SJSA1 (cell line): ENCODE data around the gene PLIN3. TPM values are rescaled to one million over a fixed set of nuclear protein-coding genes. Genes with fewer than 3 reads are reported as not detected.
"Not testable (repeated sequence)": the region's sequence is repeated elsewhere in the genome, so short reads cannot be mapped to it uniquely, and the experiment has no call there.

Experiments used
- DNase-seq, 2 experiments: peaks; one replicate each; pipeline ENCODE4 v3.0.0-alpha.2; 2015 to 2020; ENCODE audit warnings: low spot score in 2 of 2, low read depth in 1 of 2
- H3K27ac ChIP-seq: fragments of 250-450 bp; sonication (Bioruptor Pico); 2 replicates; pipeline ENCODE4 v1.5.1; 2020; ENCODE audit warnings: mild to moderate bottlenecking, moderate library complexity
- H3K27me3 ChIP-seq: fragments of 250-450 bp; sonication (Bioruptor Pico); replicated peaks from 2 replicates; pipeline ENCODE4 v1.5.1; 2020; ENCODE audit warnings: mild to moderate bottlenecking, moderate library complexity
- H3K36me3 ChIP-seq: fragments of 250-450 bp; sonication (Bioruptor Pico); 2 replicates; pipeline ENCODE4 v1.5.1; 2020; ENCODE audit warnings: mild to moderate bottlenecking
- H3K4me1 ChIP-seq: fragments of 250-450 bp; sonication (Bioruptor Pico); replicated peaks from 2 replicates; pipeline ENCODE4 v1.6.1; 2021; ENCODE audit warnings: mild to moderate bottlenecking
- H3K4me3 ChIP-seq: fragments of 250-450 bp; sonication (Bioruptor Pico); 2 replicates; pipeline ENCODE4 v1.5.1; 2020; ENCODE audit warnings: mild to moderate bottlenecking
- H3K9me3 ChIP-seq: fragments of 250-450 bp; sonication (Bioruptor Pico); replicated peaks from 2 replicates; pipeline ENCODE4 v1.5.1; 2020; ENCODE audit warnings: mild to moderate bottlenecking
- total RNA-seq: library from RNA; depleted of rRNA; stranded (reverse); fragments of >200 nt; shearing (Covaris generic); gene quantifications from 2 replicates; pipeline ENCODE4 v1.2.3, GENCODE V29; 2014

The PLIN3 gene
- total RNA-seq, 1 experiment from 2014 or later: 210 TPM

DNA sequence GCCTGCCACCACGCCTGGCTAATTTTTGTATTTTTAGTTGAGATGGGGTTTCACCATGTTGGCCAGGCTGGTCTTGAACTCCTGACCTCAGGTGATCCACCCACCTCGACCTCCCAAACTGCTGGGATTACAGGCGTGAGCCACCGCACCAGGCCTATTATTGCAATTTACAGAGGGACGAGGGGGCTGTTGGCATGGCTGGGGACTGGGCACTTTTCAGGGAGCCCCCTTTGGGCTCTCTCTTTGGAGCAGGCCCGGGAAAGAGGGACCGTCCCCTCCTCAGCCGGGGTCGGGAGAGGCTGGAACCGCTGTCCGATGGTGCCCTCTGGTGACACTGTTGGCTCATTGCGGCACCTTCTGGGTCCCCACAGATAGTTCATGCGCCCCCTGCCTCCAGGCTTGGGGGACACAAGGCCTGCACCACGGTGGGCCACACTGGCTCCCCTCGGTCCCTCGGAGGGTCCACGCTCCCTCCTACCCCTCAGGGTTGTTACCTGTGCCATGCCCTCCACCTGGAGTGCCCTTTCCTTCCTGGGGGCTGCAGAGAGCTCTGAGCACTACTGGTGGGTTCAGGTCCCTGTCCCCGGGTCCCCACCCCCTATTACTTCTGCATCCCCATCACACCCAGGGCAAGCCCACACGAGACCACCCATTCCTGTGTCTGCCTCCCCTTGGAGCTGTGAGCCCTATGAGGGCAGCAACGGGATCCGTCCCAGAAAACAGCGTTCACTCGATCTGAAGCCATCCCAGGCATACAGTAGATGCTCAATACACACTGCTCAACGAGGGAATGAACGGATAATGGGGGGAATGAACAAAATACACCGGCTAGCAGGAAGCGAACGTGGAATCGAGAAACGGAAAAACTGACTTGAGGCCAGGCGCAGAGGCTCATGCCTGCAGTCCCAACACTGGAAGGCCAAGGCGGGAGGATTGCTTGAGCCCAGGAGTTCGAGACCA lies 63.5 kb downstream of the PLIN3 start:
- no peaks in the 10 kb centered on the region for H3K27me3 ChIP-seq
- H3K36me3 ChIP-seq: peaks cover 1% of the 10 kb centered on the region; the same call in 1 of the 2 replicates
- DNase-seq: peak; percentile 61 to 76
- peaks cover 6% of the 10 kb centered on the region; the same call in 1 of the 2 replicates for H3K4me1 ChIP-seq
- H3K27ac ChIP-seq: no peak overlapping the region
- H3K9me3 ChIP-seq: peaks cover 3% of the 10 kb centered on the region; the same call in 1 of the 2 replicates
- H3K4me3 ChIP-seq: no peak overlapping the region

DNA sequence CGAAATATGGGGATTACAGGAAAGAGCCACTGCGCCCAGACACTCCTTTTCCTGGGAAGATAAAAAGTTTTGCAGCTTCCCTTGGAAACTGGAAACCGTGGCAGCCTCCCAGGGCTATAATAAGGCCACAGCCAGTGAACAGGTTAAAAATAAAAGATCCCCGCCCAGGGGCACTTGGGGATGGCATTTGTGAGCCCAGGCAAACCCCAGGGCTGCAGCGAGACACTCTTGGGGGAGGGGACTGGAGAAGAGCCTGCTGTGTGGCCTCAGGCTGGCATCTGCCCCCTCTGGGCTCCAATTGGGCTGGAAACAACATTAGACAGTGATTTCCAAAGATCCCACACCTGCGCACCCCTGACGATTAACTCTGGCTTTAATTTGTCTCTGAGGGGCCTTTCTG lies 64.8 kb downstream of the PLIN3 start:
- Histone ChIP-seq H3K4me1 (peaks cover 6% of the 10 kb centered on the region; the same call in 1 of the 2 replicates), H3K27me3 (no peaks in the 10 kb centered on the region), H3K27ac (no peak overlapping the region), H3K4me3 (no peak overlapping the region), H3K9me3 (peaks cover 3% of the 10 kb centered on the region; the same call in 1 of the 2 replicates), H3K36me3 (peaks cover 6% of the 10 kb centered on the region; the same call in 1 of the 2 replicates)
- DNase-seq: no peak

DNA sequence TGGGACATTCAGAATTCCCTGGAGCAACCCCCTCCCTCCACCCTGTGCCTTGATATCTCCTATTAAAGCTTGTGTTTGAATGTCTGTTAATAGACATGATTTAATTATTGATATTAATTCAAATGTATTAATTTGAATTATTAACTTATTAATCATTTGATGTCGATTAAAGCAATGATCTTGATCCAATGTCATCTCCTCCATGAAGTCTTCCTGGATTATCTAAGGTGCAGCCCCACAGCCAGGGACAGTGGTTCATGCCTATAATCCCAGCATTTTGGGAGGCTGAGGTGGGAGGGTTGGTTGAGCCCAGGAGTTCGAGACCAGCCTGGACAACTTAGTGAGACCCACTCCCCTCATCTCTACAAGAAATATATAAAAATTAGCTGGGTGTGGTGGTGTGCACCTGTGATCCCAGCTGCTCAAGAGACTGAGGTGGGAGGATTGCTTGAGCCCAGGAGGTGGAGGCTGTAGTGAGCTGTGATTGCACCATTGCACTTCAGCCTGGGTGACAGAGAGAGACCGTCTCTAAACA lies 66.3 kb downstream of the PLIN3 start:
- H3K36me3 ChIP-seq: peaks cover 18% of the 10 kb centered on the region
- DNase-seq: no peak
- no peaks in the 10 kb centered on the region for H3K27me3 ChIP-seq
- H3K4me1 ChIP-seq: peaks cover 6% of the 10 kb centered on the region; the same call in 1 of the 2 replicates
- no peak overlapping the region for H3K27ac ChIP-seq
- no peak overlapping the region for H3K4me3 ChIP-seq
- H3K9me3 ChIP-seq: peaks cover 3% of the 10 kb centered on the region; the same call in 1 of the 2 replicates

DNA sequence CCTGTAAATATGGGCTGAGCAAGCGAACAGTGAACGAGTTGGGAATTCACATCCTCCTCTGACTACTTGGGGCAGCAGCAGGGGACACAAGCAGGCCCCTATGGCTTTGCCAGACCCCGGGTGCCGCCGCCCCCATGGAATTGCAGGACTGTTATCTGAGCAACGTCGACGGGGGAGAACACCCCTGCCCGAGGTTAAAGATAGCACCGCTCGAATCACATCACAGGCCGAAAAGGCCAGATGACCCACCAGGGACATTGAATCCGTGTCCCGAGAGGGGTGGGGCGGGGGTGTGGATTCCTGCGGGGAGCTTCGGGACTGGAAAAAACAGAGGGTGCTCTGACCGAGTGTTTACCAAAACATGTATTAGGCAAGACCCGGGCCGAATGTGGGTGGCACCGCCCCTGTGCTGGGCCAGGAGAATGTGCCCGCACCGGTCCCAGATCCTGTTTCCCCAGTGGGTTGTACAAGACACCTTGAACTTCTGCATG lies 66.8 kb downstream of the PLIN3 start:
- H3K9me3 ChIP-seq: peaks cover 3% of the 10 kb centered on the region; the same call in 1 of the 2 replicates
- H3K4me1 ChIP-seq: peaks cover 6% of the 10 kb centered on the region; the same call in 1 of the 2 replicates
- no peak overlapping the region for H3K27ac ChIP-seq
- no peak for DNase-seq
- no peak overlapping the region for H3K4me3 ChIP-seq
- H3K27me3 ChIP-seq: no peaks in the 10 kb centered on the region
- peaks cover 24% of the 10 kb centered on the region for H3K36me3 ChIP-seq

DNA sequence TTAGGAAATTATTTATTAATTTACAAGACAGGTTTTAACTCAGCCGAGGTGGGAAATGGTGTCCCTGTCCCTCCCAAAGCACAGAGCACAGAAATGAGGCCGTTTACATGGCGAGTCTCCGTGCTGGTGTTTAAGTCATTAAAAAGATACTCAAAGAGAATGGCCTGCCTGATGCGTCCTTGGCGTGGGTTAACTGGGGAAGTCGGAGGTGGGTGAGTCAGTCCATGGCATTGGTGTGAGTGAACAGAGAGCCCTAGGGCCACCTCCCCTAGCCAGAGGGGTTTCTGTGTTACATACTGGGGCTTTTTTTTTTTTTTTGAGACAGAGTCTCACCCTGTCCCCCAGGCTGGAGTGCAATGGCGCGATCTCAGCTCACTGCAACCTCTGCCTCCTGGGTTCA lies 72.1 kb downstream of the PLIN3 start:
- no peak for DNase-seq
- Histone ChIP-seq H3K27me3 (no peaks in the 10 kb centered on the region), H3K27ac (no peak overlapping the region), H3K4me3 (no peak overlapping the region), H3K36me3 (peaks cover 46% of the 10 kb centered on the region), H3K4me1 (peaks cover 6% of the 10 kb centered on the region; the same call in 1 of the 2 replicates), H3K9me3 (no peaks in the 10 kb centered on the region)

DNA sequence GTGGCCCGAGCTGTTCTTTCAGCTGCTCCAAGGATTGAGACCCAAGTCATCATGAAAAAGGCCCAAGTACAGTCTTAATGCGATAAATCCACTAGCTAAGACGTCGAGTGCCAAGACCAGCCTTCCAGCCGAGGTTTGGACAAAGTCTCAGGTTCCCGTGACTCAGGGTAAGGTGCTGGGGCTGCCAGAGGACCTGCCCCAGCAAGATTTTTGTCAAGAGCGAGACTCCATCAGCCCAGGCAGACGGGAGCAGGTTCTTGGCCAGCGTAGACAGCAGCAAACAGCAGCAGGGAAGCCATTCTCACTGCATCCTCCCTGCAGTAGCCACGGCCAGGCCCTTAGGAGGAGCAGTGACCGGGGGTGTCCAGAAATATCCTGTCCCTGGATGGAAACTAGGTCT lies 72.5 kb downstream of the PLIN3 start:
- DNase-seq: no peak
- Histone ChIP-seq H3K36me3 (peaks cover 46% of the 10 kb centered on the region), H3K27me3 (no peaks in the 10 kb centered on the region)

DNA sequence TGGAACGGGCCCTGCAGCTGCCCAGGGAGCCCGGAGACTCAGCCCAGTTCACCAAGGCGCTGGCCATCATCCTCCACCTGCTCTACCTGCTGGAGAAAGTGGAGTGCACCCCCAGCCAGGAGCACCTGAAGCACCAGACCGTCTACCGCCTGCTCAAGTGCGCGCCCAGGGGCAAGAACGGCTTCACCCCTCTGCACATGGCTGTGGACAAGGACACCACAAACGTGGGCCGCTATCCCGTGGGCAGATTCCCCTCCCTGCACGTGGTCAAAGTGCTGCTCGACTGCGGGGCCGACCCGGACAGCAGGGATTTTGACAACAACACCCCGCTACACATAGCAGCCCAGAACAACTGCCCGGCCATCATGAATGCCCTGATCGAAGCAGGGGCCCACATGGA lies 74.2 kb downstream of the PLIN3 start:
- H3K9me3 ChIP-seq, H3K4me3 ChIP-seq, H3K4me1 ChIP-seq, DNase-seq, H3K27me3 ChIP-seq, H3K27ac ChIP-seq: not testable (repeated sequence)
- H3K36me3 ChIP-seq: peaks cover 40% of the 10 kb centered on the region

More for the DNA sequence above, 72.5 kb downstream of the PLIN3 start:
- Histone ChIP-seq H3K9me3 (no peaks in the 10 kb centered on the region), H3K4me1 (peaks cover 6% of the 10 kb centered on the region; the same call in 1 of the 2 replicates), H3K4me3 (no peak overlapping the region), H3K27ac (no peak overlapping the region)

DNA sequence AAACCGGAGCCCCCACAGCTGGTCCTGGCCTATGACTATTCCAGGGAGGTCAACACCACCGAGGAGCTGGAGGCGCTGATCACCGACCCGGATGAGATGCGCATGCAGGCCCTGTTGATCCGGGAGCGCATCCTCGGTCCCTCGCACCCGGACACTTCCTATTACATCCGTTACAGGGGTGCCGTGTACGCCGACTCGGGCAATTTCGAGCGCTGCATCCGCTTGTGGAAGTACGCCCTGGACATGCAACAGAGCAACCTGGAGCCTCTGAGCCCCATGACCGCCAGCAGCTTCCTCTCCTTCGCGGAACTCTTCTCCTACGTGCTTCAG lies 74.6 kb downstream of the PLIN3 start:
- DNase-seq, H3K27ac ChIP-seq, H3K4me1 ChIP-seq, H3K27me3 ChIP-seq, H3K4me3 ChIP-seq, H3K9me3 ChIP-seq: not testable (repeated sequence)
- peaks cover 40% of the 10 kb centered on the region for H3K36me3 ChIP-seq

DNA sequence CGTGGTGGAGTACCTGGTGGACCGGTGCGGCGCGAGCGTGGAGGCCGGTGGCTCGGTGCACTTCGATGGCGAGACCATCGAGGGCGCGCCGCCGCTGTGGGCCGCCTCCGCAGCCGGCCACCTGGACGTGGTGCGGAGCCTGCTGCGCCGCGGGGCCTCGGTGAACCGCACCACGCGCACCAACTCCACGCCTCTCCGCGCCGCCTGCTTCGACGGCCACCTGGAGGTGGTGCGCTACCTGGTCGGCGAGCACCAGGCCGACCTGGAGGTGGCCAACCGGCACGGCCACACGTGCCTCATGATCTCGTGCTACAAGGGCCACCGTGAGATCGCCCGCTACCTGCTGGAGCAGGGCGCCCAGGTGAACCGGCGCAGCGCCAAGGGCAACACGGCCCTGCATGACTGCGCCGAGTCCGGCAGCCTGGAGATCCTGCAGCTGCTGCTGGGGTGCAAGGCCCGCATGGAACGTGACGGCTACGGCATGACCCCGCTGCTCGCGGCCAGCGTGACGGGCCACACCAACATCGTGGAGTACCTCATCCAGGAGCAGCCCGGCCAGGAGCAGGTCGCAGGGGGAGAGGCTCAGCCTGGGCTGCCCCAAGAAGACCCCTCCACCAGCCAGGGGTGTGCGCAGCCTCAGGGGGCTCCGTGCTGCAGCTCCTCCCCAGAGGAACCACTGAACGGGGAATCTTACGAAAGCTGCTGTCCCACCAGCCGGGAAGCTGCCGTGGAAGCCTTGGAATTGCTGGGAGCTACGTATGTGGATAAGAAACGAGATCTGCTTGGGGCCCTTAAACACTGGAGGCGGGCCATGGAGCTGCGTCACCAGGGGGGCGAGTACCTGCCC lies 75.2 kb downstream of the PLIN3 start:
- H3K4me1 ChIP-seq, H3K27me3 ChIP-seq, DNase-seq, H3K9me3 ChIP-seq: not testable (repeated sequence)
- Histone ChIP-seq H3K27ac (peak overlapping the region; percentile 83), H3K4me3 (peak overlapping the region; percentile 84), H3K36me3 (peaks cover 36% of the 10 kb centered on the region)

DNA sequence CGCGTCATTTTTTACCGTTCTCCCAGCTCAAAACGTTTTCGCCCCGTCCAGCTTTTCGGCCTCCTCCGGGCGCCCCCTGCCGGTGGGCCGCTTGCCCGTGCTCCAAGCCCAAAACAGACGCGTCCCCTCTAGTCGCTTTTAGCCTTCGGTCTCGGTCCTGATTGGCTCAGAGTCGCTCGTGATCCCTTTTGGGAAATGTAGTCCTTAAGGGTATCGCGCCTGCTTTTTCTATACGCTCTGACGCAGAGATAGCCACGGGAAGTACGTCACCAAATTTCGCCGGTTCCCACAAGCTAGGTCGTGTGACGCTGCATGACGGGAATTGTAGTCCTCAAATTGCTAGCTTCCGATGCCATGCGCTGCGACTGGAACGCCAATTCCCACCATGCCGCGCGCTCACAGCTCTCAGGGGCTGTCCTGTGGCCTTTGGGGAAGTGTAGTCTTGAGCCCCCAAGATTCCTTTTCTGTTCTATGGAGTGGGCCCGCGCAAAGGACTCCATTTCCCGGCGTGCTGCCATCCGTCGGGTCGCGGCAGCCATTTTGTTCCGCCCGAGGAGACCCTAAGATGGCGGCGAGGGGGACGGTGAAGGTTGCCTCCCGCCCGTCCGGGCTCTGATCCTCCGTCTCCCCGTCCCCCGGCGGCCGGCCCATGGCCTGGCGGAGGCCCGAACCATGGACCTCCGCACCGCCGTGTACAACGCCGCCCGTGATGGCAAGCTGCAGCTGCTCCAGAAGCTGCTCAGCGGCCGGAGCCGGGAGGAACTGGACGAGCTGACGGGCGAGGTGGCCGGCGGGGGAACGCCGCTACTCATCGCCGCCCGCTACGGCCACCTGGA lies 76.1 kb downstream of the PLIN3 start, which contains the start of gene FEM1A:
TSS of gene FEM1A (plus strand) at position 552 of the 836 bp plus-strand sequence. CDS start at position 673, 121 bp downstream.
- Histone ChIP-seq H3K27ac (peak within 1 kb of the TSS; percentile 83), H3K36me3 (peaks cover 30% of the 10 kb centered on the region), H3K9me3 (no peaks in the 10 kb centered on the region), H3K4me1 (peaks cover 6% of the 10 kb centered on the region; the same call in 1 of the 2 replicates), H3K27me3 (0 out of 2 replicates have a peak, but pooled peaks cover 3% of the 10 kb centered on the region), H3K4me3 (peak within 1 kb of the TSS; percentile 84)
- peak; percentile 99 for DNase-seq
